Amygdala (tissue), 56 donors: ENCODE results near the gene PTPRN2.
"Not testable (repeated sequence)": the region's sequence is repeated elsewhere in the genome, so short reads cannot be mapped to it uniquely, and the experiment has no call there.

Experiments used
- DNase-seq, 56 donors: peaks; one replicate each; lab custom pipeline; 2025; lab: John Stamatoyannopoulos, UW

Gene PTPRN2

DNA sequence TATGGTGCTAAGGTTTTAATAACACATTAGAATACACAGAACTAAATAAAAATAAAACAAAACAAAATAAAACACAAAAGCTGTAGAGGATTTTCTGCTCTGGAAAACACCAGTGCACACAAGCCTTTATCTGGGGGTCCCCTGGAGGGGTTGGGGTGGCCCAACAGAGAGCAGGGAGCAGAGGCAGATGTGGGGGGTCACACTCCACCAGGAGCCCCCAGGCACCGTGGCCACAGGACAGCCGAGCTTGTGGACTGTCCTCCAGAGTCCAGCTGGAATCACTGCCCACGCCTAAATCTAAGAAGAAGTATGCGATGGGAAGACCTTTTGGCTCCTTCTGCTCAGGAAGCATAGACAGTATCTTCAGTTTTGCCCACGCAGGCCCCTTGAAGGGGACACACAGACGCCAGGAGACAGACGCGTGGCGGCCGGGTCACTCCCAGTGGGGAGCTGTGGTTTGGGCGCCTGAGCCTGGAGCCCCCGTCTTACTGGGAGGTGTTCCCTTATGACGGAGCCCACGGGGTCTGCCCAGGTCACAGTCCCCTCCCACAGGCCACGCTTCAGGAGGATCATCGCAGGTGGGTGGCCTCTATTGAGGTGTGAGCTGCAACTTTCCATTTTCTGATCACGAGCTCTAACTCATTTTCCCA is 595.0 kb downstream of the PTPRN2 start:
- no peak for DNase-seq

DNA sequence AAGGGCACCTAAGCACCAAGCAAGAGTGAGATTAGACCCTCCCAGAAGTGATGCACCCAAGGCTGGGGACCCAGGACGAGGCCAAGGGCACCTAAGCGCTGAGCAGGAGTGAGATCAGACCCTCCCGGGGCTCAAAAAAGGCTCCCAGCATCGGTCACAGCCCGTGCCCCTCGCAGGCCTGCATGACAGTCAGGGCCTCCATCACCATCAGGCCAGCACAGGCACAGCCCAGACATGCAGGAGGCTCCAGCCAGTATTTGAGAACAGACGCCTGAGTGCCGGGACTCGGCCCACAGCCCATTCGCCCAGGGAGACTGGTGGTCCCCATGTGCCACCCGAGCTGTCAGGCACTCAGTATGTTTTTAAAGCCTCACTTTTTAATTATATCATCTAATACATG is 595.9 kb downstream of the PTPRN2 start:
- DNase-seq, result no peak

DNA sequence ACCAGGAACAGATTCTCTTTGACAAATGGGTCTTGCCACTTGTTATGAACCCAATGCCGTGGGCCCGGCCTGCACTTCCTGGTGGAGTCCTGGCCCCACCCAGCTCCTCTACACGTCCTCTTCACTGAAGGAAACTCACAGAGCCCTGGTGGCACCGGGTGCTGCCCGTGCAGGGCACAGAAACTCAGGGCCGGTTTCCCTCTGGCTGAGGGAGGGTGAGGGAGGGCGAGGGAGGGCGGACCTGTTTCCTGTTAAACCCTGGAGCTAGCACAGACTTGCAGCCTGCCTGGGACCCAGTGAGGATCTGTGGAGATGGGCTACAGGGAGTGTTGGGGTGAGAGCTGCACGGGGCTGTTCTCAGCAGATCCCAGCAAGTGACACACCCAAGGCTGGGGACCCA is 596.3 kb downstream of the PTPRN2 start:
- DNase-seq, result no peak

DNA sequence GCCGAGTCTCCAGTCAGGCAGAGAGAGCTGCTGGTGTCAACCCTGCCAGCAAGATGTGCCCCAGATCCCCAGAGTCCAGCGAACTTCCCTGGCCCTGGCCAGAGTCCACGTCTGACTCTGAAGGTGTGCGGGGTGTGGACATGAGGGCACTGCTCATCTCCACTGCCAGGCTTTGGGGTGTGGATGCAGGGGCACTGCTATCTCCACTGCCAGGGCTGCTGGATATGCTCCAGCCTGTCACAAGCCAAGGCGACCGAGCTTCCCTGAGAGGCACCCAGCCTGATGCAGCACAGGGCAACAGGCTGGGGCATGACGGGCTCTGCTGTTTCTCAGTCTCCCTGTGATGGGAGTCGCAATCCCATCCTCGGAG is 596.8 kb downstream of the PTPRN2 start:
- DNase-seq, result no peak

DNA sequence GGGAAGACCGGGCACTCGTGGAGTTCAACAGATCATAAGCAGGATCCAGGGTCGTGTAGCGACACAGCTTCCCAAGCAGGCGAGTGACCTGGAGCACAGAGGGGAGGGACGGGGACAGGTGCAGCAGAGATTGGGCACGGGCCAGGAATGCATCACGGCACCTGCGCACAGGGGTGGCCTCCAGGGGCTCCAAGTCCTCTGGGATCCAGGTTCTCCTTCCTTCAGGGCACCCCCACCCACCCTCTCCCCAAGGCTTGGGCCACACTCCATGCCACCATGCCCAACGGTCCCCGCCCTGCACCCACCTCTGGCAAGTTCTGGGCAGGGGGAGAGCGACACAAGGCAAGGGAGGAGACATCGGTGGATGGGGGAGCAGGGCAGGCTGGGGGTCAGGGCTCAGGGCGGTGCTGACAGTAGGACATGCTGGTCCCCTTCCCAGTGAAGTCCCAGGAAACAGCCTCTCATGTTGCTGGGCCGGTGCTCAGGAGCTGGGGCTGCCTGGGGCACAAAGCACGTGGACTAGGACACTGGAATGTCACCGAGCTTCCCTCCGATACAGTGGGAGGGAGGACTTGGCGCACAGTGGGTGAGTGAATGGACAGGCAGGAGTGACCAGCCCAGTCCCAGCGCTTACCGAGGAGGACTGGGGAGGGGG is 597.3 kb downstream of the PTPRN2 start:
- no peak for DNase-seq

DNA sequence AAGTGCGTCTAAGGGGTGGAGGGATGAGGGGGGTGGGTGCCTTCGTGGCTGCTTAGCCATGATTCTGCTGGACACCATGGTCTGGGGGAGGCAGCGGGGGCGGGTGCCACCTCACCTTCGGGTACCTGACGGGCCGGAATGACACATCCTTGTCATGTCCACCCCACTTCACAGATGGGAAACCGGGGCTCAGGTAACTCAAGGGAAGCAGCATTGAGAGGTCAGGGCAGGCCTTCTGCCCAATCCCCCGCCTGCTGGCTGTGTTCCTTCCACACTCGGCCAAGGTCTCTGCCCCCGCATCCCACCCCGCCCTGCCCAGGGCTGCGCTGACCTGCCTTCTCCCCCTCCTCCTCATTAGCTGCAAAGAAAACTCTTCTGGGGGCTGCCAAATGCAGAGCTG is 598.0 kb downstream of the PTPRN2 start:
- DNase-seq, result no peak

DNA sequence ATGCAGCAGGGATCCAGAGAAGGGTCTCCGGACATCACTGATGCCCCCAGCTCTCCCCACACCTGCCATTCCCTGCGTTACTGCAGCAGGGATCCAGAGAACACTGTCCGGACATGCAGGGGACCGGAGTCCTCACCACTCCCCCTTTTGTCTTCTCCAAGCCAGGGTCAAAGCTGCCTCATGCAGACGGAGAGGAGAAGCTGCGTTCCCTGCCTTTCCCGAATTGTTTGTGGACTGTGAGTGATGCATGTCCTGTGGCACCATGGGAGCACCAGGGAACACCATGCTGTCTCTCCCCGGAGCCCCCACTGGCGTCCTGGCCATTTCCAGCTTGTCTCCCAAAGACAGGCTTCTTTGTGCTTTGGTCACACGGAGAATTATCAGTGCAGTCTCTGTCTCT is 599.7 kb downstream of the PTPRN2 start:
- DNase-seq, result no peak

DNA sequence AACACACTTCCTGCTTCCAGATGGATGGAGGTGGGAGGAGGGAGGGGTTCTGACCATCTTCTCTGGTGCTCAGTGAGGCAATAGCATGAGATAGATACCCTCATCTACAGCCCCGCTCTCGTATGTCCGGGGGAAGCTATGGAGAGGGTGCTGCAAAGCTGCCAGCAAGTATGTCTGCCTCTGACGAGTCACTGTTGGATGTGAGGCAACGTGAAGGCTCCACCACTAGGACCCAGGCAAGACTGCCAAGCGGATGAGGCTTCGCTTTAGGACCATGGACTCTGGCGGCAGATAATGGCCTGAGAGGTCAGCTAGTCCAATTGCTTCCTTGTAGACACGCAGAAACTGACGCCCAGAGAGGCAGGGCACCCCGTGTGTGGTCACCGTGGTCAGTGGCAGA is 601.6 kb downstream of the PTPRN2 start:
- no peak for DNase-seq

DNA sequence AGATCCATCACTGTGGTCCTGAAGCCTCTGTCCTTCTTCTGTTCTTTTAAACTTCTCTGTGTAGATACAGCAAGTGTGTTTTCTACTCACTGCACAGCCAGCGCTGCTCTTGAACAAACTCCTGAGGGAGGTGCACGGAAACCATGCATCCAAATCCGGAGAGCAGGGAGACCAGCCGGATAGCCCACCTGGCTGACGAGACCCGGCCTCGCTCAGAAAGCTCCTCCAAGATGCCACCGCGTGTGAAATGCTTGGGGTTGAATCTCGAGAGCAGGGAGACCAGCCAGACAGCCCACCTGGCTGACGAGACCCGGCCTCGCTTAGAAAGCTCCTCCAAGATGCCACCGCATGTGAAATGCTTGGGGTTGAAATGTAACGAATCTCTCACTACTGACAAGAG is 602.0 kb downstream of the PTPRN2 start:
- no peak for DNase-seq

DNA sequence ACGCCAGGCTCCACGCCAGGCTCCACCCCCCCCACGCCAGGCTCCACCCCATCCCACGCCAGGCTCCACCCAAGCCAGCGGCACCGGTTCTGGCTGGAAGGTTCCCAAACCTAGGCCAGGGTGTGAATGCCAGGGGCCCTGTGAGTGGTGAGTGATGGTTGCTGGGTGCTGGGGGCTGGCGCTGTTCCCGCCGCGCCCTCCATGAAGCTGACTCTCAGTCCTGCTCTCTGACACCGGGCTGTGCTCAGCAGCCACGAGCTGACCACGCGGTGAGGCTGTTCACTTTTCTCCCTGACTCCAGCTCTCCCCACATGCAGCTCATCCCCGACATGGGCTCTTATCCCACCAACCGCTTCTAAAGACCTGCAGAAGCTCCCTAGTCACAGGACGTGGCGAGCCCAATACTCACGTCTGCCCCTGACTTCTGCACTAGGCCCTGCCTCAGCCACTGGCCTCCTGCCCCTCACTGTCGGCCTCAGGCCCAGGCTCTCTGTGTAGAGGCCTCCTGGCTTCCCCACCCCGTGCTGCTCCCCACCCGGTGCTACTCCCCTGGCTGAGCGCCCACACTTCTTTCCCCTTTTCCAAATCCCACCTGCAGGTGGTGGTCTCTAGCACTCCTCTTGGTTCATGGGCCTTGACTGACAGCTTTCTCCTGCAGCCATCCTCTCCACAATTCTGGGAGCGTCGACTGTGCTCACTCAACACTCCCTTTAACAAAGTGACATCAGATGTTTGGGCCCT is 603.0 kb downstream of the PTPRN2 start:
- no peak for DNase-seq

DNA sequence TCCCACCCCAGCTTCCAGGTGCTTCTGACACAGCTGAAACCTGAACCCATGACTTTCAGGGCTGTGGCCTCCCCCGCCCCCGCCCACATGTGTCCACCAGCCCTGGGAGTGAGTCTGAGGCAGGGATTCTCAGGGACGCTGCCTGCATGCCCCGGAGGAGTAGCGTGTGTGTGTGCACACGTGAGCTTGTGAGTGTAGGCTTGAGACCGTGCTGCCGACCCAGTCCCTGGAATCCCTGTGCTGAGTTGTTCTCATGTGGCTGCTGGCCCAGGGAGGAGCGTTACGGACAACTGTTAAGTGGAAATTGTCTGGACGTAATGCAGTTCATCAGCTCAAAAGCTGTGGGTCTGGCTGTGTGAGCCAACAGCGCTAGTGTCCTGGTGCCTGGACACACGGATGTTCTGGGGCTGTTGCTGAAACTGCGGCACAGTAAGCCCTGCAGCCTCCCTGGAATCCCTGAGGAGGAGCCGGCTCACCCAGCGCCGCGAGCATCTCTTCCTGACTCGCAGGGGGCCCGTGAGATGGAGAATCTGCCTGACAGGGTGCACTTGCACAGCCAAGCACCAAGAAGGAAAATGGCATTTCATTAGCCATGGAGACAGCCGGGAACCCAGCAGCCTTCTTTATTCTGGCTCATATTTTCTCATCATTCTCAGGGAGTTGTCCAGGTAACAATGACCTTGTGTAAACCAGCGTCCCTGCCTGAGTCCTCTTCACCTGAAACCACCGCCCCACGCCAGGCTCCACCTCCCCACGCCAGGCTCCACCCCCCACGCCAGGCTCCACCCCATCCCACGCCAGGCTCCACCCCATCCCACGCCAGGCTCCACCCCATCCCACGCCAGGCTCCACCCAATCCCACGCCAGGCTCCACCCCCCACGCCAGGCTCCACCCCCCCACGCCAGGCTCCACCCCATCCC is 603.9 kb downstream of the PTPRN2 start:
- no peak for DNase-seq

DNA sequence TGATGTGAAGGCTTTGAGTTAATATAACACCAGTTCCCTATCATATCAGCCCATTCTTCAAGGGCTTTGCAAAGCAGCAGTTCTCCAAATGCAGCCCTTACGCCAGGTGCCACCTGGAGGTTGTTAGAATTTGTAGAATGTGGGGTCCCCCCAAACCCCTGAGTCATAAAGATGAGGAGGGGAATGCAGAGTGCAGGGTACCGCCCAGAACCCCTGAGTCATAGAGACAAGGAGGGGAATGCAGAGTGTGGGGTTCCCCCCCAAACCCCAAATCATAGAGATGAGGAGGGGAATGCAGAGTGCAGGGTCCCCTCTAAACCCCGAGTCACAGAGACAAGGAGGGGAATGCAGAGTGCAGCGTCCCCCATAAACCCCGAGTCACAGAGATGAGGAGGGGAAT is 605.8 kb downstream of the PTPRN2 start:
- no peak for DNase-seq

DNA sequence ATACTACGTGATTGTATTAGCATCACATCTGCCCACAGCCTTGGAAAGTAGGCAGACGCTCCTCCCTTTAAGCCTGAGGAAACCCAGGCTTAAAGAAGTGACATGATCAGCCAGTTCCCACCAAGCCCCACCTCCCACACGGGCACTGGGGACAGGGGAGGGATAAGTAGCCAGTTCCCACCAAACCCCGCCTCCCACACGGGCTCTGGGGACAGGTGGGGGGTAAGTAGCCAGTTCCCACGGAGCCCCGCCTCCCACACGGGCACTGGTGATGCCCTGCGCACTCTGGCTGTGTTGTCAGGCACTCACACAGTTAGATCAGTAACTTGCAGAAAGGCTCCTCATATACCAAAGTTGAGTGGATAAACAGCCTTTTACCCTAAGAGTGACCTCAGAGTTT is 606.8 kb downstream of the PTPRN2 start:
- DNase-seq, result no peak

DNA sequence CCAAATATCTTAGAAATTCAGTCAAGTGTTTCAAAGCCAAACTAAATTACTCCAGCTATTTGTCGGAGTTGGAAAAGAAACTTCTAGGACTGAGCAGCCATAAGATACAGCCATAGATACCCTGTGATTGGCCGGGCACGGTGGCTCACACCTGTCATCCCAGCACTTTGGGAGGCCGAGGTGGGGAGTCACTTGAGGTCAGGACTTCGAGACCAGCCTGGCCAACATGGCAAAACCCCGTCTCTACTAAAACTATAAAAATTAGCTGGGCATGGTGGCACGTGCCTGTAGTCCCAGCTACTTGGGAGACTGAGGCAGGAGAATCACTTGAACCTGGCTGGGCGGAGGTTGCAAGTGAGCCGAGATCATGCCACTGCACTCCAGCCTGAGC is 607.3 kb downstream of the PTPRN2 start:
- DNase-seq, result not testable (repeated sequence)

DNA sequence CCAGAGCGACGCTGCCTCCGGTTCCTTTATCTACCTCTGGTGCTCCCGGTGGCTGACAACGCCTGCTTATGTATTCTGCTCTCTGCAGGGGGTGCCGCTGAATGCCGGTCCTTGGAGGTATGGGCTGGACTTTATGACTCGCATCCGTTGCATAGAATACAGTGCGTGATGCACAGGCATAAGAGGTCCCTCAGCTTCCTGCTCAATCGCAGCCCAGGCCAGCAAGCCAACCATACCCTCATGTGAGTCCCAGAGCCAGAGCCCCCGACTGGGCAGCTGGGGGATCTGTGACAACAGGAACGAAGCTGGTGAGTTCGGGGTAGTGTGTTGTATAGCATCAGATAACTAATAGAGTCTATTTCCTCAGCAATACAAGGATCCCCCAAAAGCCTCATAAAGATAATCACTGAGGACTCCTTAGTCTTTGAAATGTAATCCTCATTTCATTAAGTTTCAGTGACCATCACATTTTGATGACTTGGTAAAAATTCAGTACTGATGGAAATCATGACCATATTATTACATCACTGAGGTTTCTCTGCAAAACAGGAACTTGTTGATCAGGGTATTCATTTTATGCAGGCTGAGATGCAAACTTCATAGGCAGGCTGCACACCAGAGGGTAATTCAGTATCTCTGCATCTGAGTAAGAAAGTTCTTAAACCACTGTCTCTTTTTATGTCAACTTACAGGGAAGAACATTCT is 607.8 kb downstream of the PTPRN2 start:
- no peak for DNase-seq

DNA sequence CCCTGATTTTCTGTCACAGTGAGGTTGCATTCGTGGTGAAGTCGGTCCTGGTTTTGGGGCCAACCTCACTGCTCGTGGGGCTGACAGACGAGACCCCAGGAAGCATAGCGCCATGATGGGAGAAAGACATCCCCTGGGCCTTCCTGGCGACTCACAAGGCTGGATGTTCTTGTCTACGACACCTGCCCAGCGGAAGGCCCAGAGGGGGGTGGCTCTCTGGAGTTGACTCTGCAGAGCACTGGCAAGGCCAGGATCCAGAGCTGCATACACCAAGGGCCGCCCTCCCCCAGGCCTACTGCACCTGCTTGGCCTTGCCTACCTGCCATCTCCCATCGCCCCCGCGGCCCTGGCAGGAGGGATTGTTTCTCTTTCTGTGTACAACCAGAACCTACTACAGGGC is 608.9 kb downstream of the PTPRN2 start:
- DNase-seq, result no peak

DNA sequence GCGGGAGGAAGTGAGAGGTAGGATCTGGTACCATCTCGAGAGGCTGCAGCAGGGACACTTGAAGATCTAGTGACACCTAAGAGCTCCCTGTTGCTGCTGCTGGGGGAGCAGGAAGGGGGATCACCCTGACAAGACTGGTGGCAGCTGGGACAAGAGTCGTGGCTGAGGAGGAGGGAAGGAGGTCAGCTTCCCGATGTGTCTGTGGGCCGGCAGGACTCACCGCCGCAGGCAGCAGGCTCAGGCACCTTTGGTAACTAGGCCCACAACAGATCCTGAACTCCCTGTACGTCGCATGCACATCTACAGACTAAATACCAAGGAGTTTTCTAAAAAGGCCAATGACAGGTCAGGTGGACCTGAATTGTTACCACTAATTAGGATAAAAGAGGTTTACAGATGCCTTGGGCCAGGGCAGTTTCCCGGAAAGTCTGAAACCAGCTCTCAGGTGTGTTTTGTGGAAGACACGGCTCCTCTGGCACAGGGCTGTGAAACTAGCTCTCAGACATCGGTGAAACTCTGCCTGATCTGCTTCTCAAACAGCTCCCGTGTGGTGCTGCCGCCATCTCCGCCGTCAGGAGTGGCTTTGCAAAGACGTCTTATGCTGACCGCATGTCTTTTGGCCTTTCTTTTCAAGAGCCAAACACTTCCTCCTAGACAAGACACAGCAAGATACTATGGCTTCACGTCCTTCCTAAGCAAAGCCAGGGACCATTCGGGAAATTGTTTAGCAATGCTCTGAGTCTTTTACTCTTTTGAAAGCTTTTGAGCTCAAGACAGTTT is 609.7 kb downstream of the PTPRN2 start:
- no peak for DNase-seq

DNA sequence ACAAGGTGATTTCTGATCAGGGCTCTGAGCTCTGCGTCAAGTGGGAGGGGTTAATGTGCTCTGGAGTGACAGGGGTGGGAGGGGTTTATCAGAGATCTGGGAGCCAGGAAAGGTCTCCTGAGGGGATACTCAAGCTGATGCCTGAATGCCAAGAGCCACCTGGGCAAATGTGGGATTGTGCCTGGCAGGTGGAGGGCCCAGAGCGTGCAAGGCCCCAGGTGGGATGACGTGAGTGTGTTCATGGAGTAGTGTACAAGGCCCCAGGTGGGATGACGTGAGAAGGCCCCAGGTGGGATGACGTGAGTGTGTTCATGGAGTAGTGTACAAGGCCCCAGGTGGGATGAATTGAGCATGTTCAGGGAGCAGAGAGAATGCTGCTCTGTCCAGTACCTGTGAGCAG is 610.3 kb downstream of the PTPRN2 start:
- no peak for DNase-seq

DNA sequence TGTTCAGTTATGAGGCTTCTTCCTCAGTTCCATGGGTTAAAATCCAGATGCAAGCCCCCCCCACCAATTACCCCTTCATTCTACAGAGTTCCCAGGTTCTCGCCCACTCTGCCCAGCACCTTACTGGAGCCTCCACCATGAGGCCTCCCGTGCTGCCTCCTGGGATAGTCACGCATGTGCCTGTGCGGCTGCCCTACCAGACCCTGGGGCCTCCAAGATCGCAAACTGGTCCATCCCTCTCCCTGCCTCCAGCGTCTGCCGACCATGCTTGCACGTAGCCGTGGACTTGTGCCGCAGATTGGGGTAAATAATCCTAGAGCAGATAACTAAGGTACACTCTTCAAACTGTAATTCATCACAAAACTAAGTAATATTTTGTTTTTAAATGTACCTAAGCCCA is 611.2 kb downstream of the PTPRN2 start:
- DNase-seq, result no peak
